Right renal pelvis (tissue), 4 donors: ENCODE measurements around the gene TFCP2. TPM values are rescaled to one million over a fixed set of nuclear protein-coding genes. Genes with fewer than 3 reads are reported as not detected.
"Not testable (repeated sequence)": the region's sequence is repeated elsewhere in the genome, so short reads cannot be mapped to it uniquely, and the experiment has no call there.

Source experiments
- DNase-seq, 4 donors: peaks; one replicate each; pipeline ENCODE4 v3.0.0-alpha.2; 2013; ENCODE audit warnings: low read depth in 4 of 4, low spot score in 3 of 4, missing footprints in 1 of 4
- polyA plus RNA-seq, 4 donors: library from polyadenylated mRNA; unstranded; fragments of 120-200 nt; gene quantifications; one replicate each; pipeline ENCODE4 v1.2.1, GENCODE V29; 2013; ENCODE audit not compliant: insufficient read length in 4 of 4

Gene TFCP2
- polyA plus RNA-seq, 4 donors, result 51.9 to 65.2 (median 62.0) TPM

GRCh38 chr12:51085757-51086156 is 87.2 kb downstream of the TFCP2 start:
- no peak for DNase-seq

GRCh38 chr12:51083126-51083833 is 89.7 kb downstream of the TFCP2 start, which contains the start of gene CSRNP2:
Gene CSRNP2 (minus strand): TSS chr12:51083596. CDS start chr12:51076561, 7,035 bp downstream.
- DNase-seq, result peak; percentile 89 to 92 (median 90)

- peak in 3 of 4 donors; percentile 7 to 39 (median 36) for DNase-seq
These were observed 90.3 kb downstream of the TFCP2 start for GRCh38 chr12:51082561-51083125.

- DNase-seq, result no peak
These were observed 91.5 kb downstream of the TFCP2 start for GRCh38 chr12:51081421-51081820.

- no peak for DNase-seq
These were observed 92.8 kb downstream of the TFCP2 start for GRCh38 chr12:51080136-51080535.

GRCh38 chr12:51078866-51079265 is 94.1 kb downstream of the TFCP2 start:
- not testable (repeated sequence) for DNase-seq

- not testable (repeated sequence) for DNase-seq
These were observed 94.6 kb downstream of the TFCP2 start for GRCh38 chr12:51078346-51078745.

GRCh38 chr12:51077930-51078329 is 95.0 kb downstream of the TFCP2 start:
- DNase-seq, result no peak

GRCh38 chr12:51076236-51076930 is 96.6 kb downstream of the TFCP2 start:
- no peak for DNase-seq

- no peak for DNase-seq
These were observed 97.5 kb downstream of the TFCP2 start for GRCh38 chr12:51075390-51075789.

GRCh38 chr12:51071663-51072062 is 101.3 kb downstream of the TFCP2 start:
- DNase-seq, result no peak

- DNase-seq, result no peak
These were observed 102.9 kb downstream of the TFCP2 start for GRCh38 chr12:51070004-51070403.

- no peak for DNase-seq
These were observed 105.2 kb downstream of the TFCP2 start for GRCh38 chr12:51067771-51068170.

GRCh38 chr12:51067229-51067628 is 105.7 kb downstream of the TFCP2 start:
- no peak for DNase-seq

- DNase-seq, result no peak
These were observed 107.4 kb downstream of the TFCP2 start for GRCh38 chr12:51065530-51065929.

- DNase-seq, result no peak
These were observed 110.1 kb downstream of the TFCP2 start for GRCh38 chr12:51062631-51063397.

- DNase-seq, result no peak
These were observed 113.8 kb downstream of the TFCP2 start for GRCh38 chr12:51059086-51059485.

- no peak for DNase-seq
These were observed 116.7 kb downstream of the TFCP2 start for GRCh38 chr12:51056242-51056641.

- DNase-seq, result no peak
These were observed 117.9 kb downstream of the TFCP2 start for GRCh38 chr12:51055060-51055459.

- no peak for DNase-seq
These were observed 121.1 kb downstream of the TFCP2 start for GRCh38 chr12:51051787-51052186.

GRCh38 chr12:51049525-51049924 is 123.4 kb downstream of the TFCP2 start:
- DNase-seq, result no peak
